D721Med (cell line): ENCODE measurements around the gene PPP6R3.

Experiments used
- DNase-seq: peaks from one replicate; pipeline ENCODE4 v3.0.0; 2011; ENCODE audit warnings: low spot score; ENCODE audit not compliant: insufficient read length
- FAIRE-seq: peaks from 2 replicates; lab custom pipeline; 2011; peaks lifted over from hg19 to GRCh38; lab: Jason Lieb, UNC
- CTCF ChIP-seq: IDR thresholded peaks from 2 replicates; pipeline ENCODE4 v1.5.1; 2012; ENCODE audit warnings: mild to moderate bottlenecking, control low read depth; ENCODE audit not compliant: insufficient read depth; ENCODE audit errors: missing control alignments

The PPP6R3 gene

GRCh38 chr11:68657021-68657780, 196.6 kb downstream of the PPP6R3 start:
- DNase-seq (no peak), FAIRE-seq (no peak)
- no peak for TF ChIP-seq CTCF

DNA sequence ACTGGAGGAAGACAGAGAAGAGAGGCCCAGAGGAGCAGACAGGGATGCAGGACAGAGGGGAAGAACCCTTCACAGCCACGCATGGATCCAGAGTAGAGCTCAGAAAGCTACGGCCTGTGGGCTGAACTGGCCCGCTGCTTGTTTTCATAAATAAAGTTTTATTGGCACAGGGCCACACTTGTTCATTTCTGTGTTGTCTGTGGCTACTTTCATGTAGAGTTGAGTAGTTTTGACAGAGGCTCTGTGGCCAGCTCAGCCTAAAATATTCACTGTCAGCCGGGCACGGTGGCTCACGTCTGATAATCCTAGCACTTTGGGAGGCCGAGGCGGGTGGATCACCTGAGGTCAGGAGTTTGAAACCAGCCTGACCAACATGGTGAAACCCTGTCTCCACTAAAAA, 197.5 kb downstream of the PPP6R3 start:
- no peak for TF ChIP-seq CTCF
- DNase-seq (no peak), FAIRE-seq (no peak)

DNA sequence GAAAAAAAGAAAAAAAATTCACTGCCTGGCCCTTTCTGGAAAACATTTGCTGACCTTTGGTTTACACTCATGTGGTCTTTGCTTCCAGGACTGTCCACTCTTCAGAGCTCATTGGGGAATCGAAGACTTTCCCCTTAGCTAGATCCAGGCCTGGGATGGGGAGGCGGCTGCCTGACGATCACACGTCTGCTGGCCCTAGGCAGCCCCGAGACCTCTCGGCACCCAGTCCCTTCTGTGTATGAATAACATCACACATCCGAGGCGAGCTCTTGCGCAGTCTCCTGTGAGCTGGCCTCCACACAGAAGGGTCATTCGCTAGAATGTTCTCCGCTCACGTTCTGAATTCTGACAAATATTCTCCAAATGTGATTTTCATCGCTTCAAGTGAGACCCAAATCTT, 198.1 kb downstream of the PPP6R3 start:
- FAIRE-seq (no peak), DNase-seq (no peak)
- TF ChIP-seq CTCF = no peak

GRCh38 chr11:68659158-68659921, 198.8 kb downstream of the PPP6R3 start:
- no peak for TF ChIP-seq CTCF
- FAIRE-seq (no peak), DNase-seq (no peak)

GRCh38 chr11:68660066-68660810, 199.7 kb downstream of the PPP6R3 start:
- no peak for TF ChIP-seq CTCF
- DNase-seq (no peak), FAIRE-seq (no peak)

- FAIRE-seq (no peak), DNase-seq (no peak)
- no peak for TF ChIP-seq CTCF
Measured at GRCh38 chr11:68661014-68661413, 200.5 kb downstream of the PPP6R3 start.
